Measurements from ENCODE around the gene CDK2.
A peak's percentile ranks its signal among the peaks of the same experiment; 100 is the strongest.

CDK2 gene

DNA sequence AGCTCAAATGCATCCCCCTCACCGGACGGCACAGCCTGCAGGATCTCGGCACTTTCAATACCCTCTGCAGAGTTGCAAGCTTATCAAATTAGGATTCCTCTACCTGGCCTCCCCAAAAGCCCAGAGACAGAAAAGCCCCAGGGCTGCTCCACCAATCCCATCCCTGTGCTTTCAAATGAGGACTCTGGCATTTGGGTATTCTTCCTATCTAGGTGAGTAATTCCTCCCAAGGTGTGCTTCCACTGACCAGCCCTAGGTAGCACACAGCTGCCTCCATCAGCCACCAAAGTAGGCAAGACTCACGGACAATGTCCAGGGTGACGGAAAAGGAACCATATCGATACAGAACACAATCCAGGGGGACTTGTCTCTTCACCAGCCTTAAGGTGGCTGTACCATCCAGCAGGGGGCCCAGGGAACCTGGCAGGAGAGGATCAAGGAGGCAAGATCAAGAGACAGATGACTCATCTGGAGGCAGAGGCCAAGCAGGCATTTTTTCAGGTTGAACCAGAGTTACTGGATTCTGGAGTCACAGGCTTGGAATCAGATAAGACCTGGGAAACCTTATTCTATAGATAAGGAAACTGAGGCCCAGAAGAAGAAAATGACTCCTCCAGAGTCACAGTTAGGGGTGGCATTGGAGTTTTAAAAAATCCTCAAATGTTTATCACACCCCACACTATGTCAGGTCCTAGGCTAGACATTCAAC lies 10.7 kb upstream of the CDK2 start:
- TF ChIP-seq POLR2A (IDR thresholded peaks at IDR 0.05; ENCODE audit: low read depth, low read length), result no peak
- no peak for FAIRE-seq
- DNase-seq (ENCODE audit: insufficient read length, low spot score), result no peak

GRCh38 chr12:55957106-55957859 lies 9.3 kb upstream of the CDK2 start:
- no peak for TF ChIP-seq POLR2A (IDR thresholded peaks at IDR 0.05; ENCODE audit: low read depth, low read length)
- DNase-seq (ENCODE audit: insufficient read length, low spot score), result no peak
- FAIRE-seq, result no peak

- TF ChIP-seq POLR2A (IDR thresholded peaks at IDR 0.05; ENCODE audit: low read depth, low read length), result no peak
- DNase-seq (ENCODE audit: insufficient read length, low spot score) (no peak), FAIRE-seq (no peak)
These were observed 2.9 kb upstream of the CDK2 start for GRCh38 chr12:55963760-55964159.

DNA sequence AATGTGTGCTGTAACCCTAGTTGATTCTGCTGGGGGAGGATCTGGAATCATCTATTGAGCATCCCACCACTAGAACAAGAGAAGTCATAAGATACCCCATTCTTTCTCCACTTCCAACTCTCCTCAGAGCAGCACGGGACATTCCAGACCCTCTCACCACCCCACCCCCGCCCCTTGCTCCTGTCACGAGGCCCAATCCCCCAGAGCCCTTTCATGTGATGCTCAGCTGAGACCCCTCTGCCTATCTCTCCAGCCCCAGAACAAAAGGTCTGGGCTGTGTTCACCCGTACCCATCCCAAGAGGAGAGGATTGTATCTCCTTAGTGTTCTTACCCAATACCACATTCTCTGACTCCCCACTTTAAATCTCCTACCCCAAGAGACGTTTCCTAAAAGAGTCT lies 1.4 kb upstream of the CDK2 start:
- FAIRE-seq (no peak), DNase-seq (ENCODE audit: insufficient read length, low spot score) (no peak)
- no peak for TF ChIP-seq POLR2A (IDR thresholded peaks at IDR 0.05; ENCODE audit: low read depth, low read length)

- no peak for DNase-seq (ENCODE audit: insufficient read length, low spot score)
These were observed 656 bp upstream of the CDK2 start, which contains the start of gene PMEL for GRCh38 chr12:55965941-55966407. Gene PMEL, minus strand, starts transcription at chr12:55966042. Its CDS starts 31 bp downstream, at chr12:55966011.

DNA sequence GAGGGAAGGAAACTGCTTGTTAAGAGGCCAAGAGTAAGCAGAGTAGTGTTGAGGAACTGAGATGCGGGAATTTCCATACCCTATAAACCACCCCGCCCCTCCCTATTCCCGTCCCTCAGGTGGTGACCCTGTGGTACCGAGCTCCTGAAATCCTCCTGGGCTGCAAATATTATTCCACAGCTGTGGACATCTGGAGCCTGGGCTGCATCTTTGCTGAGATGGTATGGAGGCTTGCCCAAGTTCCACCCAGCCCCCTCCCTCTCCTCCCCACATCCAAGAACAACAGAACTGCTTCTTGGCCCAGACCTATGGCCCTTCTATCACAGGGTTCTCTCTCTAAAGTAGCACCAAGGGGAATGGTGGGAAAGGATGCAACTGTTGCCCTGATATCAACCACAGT lies 2.7 kb downstream of the CDK2 start:
- DNase-seq (ENCODE audit: insufficient read length, low spot score) (no peak), FAIRE-seq (no peak)
- TF ChIP-seq POLR2A (IDR thresholded peaks at IDR 0.05; ENCODE audit: low read depth, low read length), result no peak

More at GRCh38 chr12:55965941-55966407, 656 bp upstream of the CDK2 start, which contains the start of gene PMEL:
- no peak for FAIRE-seq
- no peak for TF ChIP-seq POLR2A (IDR thresholded peaks at IDR 0.05; ENCODE audit: low read depth, low read length)

- DNase-seq (ENCODE audit: insufficient read length, low spot score) (no peak), FAIRE-seq (no peak)
- no peak for TF ChIP-seq POLR2A (IDR thresholded peaks at IDR 0.05; ENCODE audit: low read depth, low read length)
These were observed 4.1 kb downstream of the CDK2 start for GRCh38 chr12:55970775-55971174.

GRCh38 chr12:55972042-55972441 lies 5.4 kb downstream of the CDK2 start:
- FAIRE-seq (peak; percentile 38), DNase-seq (ENCODE audit: insufficient read length, low spot score) (peak; percentile 53)
- no peak for TF ChIP-seq POLR2A (IDR thresholded peaks at IDR 0.05; ENCODE audit: low read depth, low read length)

DNA sequence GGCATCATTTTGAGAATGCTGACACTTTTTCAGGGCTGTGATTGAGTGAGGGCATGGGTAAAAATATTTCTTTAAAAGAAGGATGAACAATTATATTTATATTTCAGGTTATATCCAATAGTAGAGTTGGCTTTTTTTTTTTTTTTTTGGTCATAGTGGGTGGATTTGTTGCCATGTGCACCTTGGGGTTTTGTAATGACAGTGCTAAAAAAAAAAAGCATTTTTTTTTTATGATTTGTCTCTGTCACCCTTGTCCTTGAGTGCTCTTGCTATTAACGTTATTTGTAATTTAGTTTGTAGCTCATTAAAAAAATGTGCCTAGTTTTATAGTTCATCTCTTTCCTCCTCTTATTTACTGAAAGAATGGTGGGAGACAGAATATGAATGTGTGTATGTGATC lies 5.8 kb downstream of the CDK2 start:
- no peak for FAIRE-seq
- TF ChIP-seq POLR2A (IDR thresholded peaks at IDR 0.05; ENCODE audit: low read depth, low read length), result no peak
- DNase-seq (ENCODE audit: insufficient read length, low spot score), result no peak

- no peak for DNase-seq (ENCODE audit: insufficient read length, low spot score)
- no peak for TF ChIP-seq POLR2A (IDR thresholded peaks at IDR 0.05; ENCODE audit: low read depth, low read length)
- peak; percentile 33 for FAIRE-seq
These were observed 6.4 kb downstream of the CDK2 start for GRCh38 chr12:55972911-55973598.

DNA sequence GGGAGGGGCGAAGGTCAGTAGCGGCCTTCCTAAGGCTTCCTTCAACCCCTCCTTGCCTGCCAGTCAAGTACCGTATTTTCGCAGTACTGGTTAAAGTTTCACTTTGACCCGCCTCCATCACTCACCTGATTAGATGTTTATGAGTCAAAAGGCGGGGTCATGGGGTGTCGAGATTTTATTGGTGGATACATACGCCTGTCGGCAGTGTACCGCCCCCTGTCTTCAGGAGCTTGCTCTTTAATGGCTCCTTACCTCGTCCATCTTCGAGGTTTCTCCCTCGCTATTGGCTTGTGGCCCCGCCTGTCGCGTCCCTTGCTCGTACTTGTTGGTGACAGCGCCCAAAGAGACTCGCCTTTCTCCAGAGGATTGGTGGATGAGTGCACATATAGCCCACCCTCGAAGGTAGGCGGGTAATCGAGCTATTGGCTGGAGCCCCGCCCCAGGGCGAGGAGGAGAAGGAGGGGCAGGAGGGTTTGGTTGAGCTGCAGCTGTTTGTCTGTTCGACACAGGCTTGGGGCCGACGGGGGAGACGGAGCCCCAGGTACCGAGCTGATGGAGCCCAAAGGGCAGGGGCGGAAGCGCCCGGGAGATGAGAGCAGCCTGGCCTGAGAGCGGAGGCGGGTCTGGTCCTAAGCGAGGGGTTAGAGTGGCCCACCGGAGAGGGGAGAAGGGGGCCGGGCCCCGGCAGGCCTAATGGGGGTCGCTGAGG lies 7.1 kb downstream of the CDK2 start, which contains the start of gene RAB5B:
RAB5B (plus strand) TSS at position 480 of the 709 bp plus-strand sequence. CDS start 12,883 bp downstream, outside the sequence.
- DNase-seq (ENCODE audit: insufficient read length, low spot score) (peak; percentile 84), FAIRE-seq (peak; percentile 96)
- peak; percentile 67 for TF ChIP-seq POLR2A (IDR thresholded peaks at IDR 0.05; ENCODE audit: low read depth, low read length)

DNA sequence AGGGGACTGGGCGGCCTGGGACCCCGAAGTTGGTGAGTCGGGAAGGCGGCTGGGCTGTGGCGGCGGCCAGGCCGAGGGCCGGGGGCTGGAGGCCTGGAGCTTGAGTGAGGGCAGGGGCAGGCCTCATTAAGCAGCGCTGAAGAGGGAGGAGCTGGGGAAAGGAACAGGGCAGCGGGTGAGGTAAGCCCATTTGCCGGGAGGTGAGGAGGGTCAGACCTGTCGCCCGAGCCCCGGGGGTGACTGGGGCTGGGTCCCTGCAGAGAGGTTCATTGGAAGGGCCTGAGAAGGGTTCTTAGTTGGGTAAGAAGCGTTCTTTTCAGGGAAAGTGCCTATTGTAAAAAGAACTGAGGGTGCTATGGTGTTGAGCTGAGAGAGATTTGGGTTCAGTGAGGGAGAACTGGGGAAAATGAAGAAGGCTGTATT lies 7.7 kb downstream of the CDK2 start:
- DNase-seq (ENCODE audit: insufficient read length, low spot score), result peak; percentile 42
- no peak for TF ChIP-seq POLR2A (IDR thresholded peaks at IDR 0.05; ENCODE audit: low read depth, low read length)

GRCh38 chr12:55978393-55978792 lies 11.8 kb downstream of the CDK2 start:
- no peak for FAIRE-seq
- TF ChIP-seq POLR2A (IDR thresholded peaks at IDR 0.05; ENCODE audit: low read depth, low read length), result no peak
- no peak for DNase-seq (ENCODE audit: insufficient read length, low spot score)

More for the DNA sequence above, 7.7 kb downstream of the CDK2 start:
- no peak for FAIRE-seq

Measured in H54 (cell line).